Activated CD4-positive, CD25-positive, alpha-beta regulatory T cell treated with anti-CD3 and anti-CD28 coated beads, Interleukin-2, amount 50 U/mL, for 72 hours (primary cell): ENCODE data around the gene CDKN3.

Experiments
- DNase-seq: peaks from one replicate; pipeline ENCODE4 v3.0.0; 2021

The CDKN3 gene

GRCh38 chr14:54396493-54397335, at the start of gene CDKN3:
CDKN3 (plus strand) TSS chr14:54397007; CDS start chr14:54397069, 62 bp downstream.
- DNase-seq = peak; percentile 95

- no peak for DNase-seq
These were observed 49.8 kb upstream of the CDKN3 start for GRCh38 chr14:54347044-54347443.

DNA sequence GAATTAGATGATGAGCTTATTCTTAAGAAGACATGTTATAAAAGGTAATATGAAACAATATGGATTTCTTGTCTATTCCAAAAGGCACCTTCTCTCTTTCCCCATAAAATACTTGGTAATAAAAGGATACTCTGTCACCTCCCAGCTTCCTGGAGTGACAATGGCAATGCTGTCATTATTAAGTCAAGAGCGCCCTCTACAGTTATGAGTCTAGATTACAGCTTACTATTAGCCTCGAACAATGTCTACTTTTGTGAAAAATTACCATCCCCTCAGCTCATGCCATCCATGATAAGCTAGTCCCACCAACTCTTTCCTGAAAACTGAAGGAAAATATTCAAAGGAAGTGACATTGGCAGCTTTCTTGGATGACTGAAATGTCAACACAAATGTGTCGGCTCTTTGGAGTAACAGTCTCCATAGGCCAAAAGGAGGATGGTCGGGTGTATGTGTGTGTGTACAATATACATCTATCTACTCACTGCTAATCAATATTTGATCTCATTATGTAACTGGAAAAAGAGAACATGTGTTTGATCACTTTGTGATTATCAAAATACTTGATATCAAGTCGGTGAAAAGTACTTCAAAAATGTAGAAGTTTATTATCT, 48.7 kb upstream of the CDKN3 start:
- DNase-seq = no peak

- DNase-seq = no peak
These were observed 47.7 kb upstream of the CDKN3 start for GRCh38 chr14:54348923-54349620.

GRCh38 chr14:54349713-54350112, 47.1 kb upstream of the CDKN3 start:
- DNase-seq = no peak

DNA sequence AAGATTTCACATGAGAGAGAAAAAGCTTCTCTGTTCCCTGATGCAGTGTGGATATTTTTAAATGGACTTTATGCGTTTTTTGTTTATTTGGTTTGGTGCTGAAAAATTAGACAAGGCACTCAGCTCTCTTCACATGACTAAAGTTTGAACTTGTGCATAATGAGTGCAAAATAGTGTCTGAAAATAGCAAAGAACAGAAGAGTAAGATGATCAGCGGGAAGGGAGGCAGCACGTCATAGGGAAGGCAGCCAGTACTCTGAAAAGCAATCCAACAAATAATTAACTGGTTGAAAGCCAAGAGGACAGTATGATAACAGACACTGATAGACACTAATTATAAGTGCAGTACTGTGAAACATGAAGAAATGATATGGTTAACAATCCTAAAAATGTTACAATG, 46.6 kb upstream of the CDKN3 start:
- DNase-seq = no peak

GRCh38 chr14:54353266-54353665, 43.5 kb upstream of the CDKN3 start:
- DNase-seq = no peak

- DNase-seq = no peak
These were observed 43.1 kb upstream of the CDKN3 start for GRCh38 chr14:54353694-54354093.

GRCh38 chr14:54354096-54354495, 42.7 kb upstream of the CDKN3 start:
- DNase-seq = no peak

GRCh38 chr14:54354968-54355641, 41.7 kb upstream of the CDKN3 start:
- DNase-seq = no peak

DNA sequence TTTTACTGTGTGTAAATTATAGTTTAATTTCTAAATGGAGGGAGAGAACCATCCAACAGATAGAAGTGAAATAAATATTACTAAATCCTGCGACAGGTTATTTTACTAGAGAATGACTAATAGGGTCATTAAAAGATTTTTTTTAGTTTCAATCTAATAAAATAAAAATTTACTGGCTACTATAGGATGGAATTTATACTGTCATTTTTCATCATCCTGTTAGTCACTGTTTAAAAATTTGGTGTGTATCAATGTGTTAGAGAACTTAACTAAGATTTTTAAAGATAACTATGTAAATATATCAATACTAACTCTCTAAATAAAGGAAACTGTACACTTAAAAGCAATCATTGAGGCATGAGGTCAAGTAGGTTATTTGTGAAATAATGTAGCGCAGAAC, 41.1 kb upstream of the CDKN3 start:
- DNase-seq = no peak

DNA sequence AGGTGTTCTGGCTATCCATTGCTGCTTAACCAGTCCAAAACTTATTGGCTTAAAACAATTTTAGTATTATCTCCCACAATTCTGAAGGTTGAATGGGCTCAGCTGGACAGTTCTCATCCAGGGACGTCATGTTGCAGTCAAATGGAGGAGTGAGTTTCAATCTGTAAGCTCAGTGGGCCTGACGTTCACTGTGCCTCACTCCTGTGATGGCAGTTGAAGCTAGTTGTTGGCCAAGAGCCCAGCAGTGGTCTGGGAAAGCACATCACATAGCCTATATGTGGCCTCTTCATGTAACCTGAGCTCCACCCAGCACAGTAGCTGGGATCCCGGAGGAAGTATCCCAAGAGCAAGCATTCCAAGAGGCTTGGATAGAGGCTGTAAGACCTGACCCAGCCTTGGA, 40.6 kb upstream of the CDKN3 start:
- DNase-seq = no peak

- no peak for DNase-seq
These were observed 36.1 kb upstream of the CDKN3 start for GRCh38 chr14:54360667-54361066.

DNA sequence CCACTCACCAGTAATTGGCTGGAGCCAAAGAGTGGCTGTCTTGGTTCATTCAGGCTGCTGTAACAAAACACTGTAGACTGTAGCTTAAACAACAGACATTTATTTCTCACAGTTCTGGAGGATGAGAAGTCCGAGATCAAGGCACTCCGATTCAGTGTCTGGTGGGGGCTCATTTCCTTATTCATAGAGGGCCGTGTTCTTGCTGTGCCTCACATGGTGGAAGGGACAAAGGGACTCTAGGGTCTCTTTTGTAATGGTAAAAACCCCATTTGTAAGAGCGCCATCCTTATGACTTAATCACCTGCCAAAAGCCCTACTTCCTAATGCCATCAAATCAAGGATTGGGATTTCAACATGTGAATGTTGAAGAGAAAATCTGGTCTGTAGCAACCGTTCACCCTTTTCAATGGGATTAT, 34.7 kb upstream of the CDKN3 start:
- no peak for DNase-seq

DNA sequence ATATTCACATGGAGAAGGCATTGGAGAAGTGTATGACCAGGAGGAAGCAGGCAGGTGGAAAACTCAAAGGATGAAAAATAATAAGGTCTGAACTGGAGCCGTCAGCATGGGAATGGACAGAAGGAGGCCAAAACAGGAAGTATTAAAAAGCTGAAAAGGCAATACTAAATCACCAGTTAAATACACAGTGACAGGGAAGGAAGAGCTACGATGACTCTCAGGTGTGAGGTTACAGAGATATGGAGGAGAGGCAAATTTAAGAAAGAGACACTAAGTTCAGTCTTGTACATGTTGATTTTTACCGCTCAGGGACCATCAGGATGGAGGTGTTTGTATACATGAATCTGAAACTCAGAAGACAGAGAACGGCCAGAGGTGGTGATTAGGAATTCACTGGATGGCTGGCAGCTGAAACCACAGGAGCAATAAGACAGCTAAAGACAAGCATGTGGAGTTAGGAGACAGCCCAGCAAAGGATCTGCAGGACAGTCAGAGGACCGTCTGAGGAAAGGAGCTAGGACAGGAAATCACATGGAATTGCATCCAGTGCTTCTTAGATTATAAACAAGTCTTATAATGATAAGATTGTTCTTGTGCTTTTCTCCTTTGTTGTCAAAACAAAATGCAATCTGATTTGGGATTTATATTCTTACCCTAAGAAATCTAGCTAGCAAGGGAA, 33.9 kb upstream of the CDKN3 start:
- DNase-seq = no peak

DNA sequence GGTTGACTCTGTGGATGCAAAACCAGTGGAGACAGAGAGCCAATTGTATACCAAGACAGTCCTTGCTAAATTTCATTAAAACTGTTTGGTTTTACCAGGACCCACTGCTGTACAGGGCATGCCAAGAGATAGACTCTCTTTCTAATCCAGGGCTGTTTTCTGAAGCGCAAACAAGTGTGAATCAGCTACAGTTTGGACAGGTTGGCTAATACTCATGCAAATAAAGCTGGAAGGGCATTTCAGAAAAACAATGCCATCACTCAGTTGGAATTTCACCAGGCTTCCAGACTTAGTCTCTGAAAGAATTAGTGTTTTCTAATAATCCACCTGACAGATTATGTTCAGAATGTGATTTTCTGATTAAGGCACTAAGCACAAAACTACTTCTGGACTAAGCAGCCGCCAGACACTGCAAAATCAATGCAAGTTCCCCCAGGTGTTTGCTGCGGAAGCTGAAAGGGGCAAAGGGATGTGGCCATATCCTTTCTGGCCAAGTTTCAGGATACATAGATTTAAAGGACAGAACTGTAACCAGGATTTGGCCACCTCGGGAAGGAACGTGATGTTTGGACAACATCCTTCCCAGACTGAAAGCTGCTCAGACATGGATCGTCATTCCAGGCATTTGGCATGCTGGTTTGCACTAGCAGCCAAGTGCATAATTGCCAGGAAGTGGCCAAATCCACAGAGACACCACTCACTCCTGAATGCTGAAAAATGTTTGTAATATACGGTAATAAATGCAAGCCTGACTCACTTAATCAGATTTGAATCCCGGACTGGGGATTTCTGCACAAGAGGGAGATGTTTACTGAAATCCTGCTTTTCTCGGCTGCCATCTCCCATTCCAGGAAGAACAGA, 32.0 kb upstream of the CDKN3 start:
- no peak for DNase-seq

DNA sequence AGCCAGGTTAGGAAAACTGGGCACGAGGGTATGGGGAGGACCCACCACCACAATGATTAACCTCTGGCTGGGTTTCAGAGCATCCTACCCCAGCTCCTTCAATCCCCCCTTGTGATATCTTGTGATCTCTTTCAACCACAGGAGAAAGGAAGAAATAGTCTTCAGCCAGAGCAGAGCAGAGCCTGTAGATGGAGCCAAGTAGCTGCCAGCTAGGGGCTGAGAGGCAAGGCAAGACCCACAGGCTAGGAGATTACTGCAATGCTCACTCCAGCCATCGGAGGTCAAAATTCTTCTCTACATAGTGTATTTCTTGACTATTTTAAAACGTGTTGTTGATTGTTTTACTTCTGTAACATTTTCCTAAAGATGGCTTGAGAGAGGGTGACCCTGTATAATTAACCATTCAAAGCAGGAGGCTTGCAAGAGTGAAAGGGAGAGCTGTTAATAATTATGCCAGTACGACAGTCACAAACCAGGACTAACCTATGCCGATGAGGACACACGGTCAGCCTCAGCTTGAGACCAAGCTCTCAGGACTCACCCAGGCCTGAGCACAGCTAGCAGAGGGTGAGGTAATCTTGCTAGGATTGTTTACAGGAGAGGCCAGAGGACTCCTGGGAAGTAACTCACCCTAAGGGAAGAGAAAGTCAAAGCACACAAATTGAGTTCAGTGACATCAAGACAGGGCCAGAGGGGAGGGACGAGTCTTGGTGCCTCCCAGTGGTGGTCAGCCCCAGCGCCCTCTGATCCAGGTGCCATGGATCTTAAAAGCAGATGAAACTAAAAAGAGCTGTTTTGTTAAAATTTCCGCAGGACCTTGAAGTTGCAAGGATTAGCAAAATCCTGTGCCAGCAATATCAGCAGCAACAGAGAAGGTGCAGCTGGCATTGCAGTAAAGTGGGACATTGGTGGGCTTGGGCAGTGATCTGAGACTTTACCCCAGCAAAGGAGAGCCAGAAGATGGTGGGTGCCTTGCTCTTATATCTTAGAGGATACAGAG, 29.8 kb upstream of the CDKN3 start:
- DNase-seq = no peak

- DNase-seq = no peak
These were observed 28.5 kb upstream of the CDKN3 start for GRCh38 chr14:54368291-54368690.

DNA sequence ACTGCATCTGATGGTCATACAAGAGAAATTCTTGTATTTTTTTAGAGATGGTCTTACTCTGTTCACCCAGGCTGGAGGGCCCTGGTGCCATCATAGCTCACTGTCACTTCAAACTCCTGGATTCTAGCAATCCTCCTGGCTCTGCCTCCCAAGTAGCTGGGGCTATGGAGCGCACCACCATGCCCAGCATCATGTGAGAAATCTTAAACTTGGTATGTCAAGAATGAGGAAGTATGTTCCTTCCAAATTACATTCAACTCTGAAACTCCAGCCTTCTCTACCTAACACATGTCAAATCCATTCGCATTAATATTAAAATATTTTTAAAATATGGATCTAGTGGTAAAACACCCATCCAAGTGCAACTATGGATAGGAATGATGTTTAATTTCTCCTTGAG, 27.5 kb upstream of the CDKN3 start:
- DNase-seq = no peak
